Fibroblast of skin of right quadriceps (primary cell): ENCODE measurements around the gene GREB1L.
A peak's percentile ranks its signal among the peaks of the same experiment; 100 is the strongest.
"Not testable (repeated sequence)": the region's sequence is repeated elsewhere in the genome, so short reads cannot be mapped to it uniquely, and the experiment has no call there.

Source experiments
- DNase-seq: peaks from one replicate; pipeline ENCODE4 v3.0.0-alpha.2; 2013

Gene GREB1L

DNA sequence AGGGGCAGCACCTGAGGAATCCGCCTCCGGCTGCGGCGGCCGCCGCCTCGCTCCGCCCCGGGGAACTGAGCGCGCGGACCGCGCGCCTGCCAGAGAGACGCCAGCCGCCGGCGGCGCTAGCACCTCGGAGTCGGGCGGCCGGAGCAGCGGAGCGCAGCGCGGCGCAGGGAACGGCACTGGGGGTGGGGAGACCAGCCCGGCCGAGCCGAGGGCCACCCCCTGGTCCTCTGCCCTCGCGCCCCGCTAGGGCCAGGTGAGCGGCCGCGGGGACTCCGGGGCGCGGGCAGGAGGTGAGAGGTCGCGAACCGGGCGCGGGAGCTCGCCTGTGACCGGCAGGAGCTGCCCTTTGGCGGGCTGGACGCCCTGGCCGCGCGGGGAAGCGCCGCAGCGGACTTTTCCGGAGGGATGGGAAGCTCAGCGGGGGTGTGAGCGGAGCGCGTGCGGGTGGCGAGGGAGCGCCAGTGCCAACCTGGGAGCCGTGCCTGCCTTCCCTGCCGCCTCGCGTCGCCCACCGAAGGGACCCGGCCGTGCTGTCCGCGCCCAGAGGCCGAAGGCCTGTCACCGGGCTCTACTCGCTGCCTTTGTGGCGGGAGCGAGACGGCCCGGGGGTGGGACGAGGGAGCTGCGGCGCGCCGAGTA lies at the start of gene GREB1L:
Gene GREB1L, plus strand, starts transcription at position 92 of the 639 bp plus-strand sequence. CDS start 141,287 bp downstream, outside the sequence.
- peak; percentile 17 for DNase-seq

DNA sequence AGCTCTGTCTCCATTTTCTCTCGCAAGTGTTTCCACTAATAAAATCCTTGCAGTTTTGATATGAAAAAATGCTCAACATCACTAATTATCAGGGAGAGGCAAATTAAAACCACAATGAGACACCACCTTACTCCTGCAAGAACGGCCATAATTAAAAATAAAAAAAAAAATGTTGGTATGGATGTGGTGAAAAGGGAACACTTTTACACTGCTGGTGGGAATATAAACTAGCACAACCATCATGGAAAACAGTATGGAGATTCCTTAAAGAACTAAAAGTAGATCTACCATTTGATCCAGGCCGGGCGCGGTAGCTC lies 49.8 kb upstream of the GREB1L start:
- DNase-seq, result no peak

DNA sequence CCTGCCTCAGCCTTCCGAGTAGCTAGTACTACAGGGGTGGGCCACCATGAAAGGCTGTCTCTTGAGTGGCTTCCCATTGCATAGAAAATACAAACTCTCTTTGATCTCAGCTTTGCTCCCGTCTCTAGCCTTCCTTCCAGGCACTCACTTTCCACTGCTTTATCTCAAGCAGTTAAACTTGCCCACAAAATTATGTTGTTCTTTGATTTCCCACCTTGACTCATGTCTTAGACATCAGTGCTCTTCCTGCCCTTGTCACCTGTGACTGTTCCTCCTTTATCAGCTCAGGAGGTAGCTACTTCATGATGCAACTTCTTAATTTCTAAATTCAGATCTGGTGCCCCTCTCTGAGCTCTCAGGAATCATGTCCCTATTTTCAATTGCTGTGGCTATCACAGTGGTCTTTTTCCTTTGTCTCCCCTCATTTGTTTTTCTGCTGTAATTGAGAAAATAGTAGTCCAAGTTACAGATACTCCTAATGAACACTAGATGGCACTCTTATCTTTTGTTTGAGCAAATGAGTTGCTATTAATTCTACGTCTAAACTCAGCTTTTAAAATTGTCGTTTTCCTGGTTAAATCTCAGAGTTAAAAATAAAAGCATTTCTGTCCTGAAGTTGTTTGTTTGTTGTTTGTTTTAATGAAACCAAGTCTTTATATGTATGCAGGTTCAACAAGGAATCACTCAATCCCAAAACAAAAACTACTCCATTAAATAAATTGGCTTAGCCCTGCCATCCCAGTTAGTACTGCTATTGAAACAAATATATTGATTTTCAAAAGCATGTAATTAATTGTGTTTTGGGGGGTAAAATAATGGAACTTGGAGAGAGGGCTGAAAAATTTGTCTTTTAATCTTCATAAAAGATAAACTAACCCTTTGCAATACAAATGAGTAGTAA lies 46.9 kb upstream of the GREB1L start:
- peak; percentile 35 for DNase-seq

DNA sequence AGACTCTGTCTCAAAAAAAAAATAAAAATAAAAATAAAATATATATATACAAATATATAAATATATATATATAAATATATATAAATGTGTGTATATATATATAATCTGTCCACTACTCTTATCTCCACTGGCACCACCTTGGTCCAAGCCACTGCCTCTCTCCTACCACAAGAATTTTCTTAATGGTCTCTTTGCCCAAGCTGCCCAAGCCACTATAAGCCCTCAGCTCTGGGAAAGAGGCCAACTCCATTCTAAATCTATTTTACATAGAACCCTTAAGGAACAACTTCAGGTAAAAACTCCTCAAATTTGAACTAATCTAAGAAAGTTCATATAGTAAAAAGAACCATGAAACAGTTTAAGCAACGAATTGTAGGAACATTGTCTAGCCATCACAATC lies 45.6 kb upstream of the GREB1L start:
- DNase-seq, result no peak

DNA sequence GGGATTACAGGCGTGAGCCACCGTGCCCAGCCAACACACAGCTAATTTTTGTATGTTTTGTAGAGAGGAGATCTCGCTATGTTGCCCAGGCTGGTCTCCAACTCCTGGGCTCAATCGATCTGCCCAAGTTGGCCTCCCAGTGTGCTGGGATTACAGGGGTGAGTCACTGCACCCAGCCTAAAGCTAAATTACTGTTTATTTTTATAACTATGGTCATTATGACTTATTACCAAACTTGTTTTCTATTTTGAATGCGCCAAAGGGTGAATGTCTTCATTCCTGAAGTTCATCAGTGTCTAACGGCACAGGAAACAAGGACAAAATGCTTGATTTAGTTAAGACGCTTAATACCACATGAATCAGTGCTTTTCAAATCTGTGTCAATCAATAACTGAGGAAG lies 38.9 kb upstream of the GREB1L start:
- no peak for DNase-seq

DNA sequence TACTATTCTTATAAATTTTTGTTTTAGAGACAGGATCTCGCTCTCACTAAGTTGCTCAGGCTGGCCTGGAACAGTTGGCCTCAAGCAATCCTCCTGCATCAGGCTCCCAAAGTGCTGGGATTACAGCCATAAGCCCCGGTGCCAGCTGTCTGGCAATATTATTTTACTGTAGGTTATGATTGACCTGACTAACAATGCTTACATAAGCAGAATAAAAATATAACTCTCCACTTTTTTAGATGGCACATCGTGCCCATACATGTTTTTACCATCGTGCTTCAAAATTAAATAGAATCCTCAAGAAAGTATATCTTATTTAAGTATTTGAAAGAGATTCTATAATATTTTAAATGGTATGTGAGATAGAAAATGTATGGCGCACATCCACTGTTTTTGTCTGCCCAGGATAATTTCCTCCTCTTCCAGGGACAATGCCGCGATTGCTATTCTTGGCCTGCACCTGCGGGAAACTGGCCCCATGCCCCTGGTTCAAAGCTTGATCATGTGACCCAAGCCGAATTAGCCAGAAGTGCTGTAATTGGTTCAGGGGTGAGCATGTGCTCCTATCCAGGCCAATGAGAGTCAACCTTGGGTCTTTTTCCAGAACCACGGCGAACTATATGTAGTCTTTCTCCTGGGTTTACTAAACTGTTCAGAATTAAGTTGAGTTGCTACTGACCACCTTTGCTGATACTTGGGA lies 38.3 kb upstream of the GREB1L start:
- no peak for DNase-seq

DNA sequence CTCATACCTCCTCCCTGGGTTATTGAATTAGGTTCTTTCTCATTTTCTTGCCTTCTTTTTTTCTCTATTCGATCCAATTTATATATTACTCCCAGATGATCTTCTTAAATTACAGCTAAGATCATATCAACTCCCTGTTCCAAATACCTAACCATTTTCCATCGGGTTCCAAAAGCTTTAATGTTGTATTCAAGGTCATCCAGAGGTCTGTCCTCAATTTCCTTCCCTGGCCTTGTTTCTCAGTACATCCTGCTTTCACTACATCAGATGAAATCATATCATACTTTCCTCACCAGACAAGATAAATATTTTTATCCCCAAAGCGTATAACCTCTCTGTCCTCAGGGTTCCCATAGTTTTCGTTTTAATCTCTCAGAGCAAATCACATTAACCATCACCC lies 36.3 kb upstream of the GREB1L start:
- no peak for DNase-seq

DNA sequence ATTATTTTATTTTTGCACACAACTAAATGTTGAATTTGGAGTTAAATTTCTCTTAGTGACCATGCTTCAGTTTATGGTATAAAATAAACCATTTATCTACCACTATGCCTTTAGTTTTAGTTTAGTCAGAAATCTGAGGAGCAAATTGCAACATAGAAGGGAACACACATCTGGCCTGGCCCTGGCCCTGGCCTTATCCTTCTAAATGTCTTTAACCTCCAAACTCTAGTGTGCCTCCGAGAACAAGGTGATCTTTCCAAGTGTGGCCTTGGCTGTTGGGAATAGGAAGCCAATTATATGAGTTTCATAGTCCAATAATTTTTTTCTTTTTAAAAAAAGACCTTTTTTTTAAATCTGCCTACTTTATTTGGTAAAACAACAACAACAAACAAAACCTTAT lies 31.8 kb upstream of the GREB1L start:
- DNase-seq, result no peak

DNA sequence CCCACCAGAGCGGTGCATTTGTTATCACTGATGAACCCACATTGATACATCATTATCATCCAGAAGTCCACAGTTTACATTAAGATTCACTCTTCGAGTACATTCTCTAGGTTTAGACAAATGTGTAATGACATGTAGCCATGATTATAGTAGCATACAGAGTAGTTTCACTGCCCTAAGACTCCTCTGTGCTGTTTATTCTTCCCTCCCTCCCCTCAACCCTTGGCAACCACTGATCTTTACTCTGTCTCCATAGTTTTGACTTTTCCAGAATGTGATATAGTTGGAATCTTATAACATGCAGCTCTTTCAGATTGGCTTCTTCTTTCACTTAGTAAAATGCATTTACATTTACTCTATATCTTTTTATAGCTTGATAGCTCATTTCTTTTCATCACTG lies 31.2 kb upstream of the GREB1L start:
- DNase-seq, result no peak

DNA sequence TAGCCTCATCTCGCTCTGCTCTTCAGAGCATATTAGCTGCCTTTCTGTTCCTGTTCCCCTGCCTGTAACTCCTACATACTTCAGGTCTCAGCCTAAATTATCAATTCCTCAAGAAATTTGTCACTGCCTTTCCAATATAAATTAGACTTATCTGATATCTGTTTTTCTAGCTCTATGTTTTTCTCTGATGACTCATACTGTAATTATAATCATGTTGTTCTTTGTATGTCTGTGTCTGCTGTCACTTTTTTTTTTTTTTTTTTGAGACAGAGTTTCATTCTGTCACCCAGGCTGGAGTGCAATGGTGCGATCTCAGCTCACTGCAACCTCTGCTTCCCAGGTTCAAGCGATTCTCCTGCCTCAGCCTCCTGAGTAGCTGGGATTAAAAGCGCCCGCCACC lies 27.6 kb upstream of the GREB1L start:
- DNase-seq, result not testable (repeated sequence)

DNA sequence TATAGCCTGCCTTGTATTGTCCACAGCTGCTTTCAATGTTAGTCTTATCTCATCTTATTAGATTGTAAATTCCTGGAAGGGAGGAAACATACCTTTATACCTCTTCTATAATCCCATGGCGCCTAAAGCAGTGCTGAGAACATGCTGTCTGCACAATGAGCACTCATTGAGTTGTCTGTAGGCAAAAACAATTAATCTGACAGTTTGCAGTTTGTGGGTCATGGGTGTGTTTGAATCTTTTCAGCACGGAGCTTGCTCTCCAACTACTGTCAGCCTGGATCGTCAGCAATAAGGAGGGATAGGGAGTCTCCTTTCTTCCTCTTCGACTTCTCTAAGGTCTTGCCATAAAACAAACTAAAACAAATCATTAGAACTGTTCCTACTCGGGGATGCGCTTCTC lies 26.5 kb upstream of the GREB1L start:
- no peak for DNase-seq

DNA sequence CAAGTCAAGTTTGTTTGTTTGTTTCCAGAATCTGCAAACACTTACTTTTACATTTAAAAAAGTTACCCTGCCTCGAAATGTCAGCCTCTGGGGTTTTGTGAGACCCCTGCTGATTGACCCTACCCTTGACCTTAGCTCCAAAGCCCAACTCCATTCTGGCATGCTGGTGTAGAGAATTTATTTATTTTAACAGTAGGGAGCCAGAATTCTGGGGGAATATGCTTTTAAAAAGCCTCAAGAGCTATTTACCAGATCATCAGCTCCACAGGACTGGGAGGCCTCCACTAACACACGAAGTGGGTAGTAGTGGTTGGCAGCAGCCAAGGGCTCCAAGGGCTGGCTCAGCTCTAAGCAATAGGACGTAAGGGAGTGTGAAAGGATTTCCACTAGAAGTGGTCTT lies 23.2 kb upstream of the GREB1L start:
- DNase-seq, result no peak

DNA sequence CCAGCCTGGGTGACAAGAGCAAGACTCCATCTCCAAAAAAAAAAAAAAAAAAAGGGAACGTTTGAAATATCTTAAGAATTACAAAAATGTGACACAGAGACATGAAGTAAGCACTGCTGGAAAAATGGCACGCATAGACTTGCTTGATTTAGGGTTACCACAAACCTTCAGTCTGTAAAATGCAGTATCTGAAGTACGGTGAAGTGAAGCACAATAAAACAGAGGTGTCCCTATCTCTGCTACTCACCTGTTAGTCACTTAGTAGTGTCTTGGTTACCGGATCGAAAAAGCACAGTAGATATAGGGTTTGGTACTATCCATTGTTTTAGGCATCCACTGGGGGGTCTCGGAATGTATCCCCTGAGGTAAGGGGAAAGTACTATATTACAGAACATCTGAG lies 11.6 kb upstream of the GREB1L start:
- no peak for DNase-seq

DNA sequence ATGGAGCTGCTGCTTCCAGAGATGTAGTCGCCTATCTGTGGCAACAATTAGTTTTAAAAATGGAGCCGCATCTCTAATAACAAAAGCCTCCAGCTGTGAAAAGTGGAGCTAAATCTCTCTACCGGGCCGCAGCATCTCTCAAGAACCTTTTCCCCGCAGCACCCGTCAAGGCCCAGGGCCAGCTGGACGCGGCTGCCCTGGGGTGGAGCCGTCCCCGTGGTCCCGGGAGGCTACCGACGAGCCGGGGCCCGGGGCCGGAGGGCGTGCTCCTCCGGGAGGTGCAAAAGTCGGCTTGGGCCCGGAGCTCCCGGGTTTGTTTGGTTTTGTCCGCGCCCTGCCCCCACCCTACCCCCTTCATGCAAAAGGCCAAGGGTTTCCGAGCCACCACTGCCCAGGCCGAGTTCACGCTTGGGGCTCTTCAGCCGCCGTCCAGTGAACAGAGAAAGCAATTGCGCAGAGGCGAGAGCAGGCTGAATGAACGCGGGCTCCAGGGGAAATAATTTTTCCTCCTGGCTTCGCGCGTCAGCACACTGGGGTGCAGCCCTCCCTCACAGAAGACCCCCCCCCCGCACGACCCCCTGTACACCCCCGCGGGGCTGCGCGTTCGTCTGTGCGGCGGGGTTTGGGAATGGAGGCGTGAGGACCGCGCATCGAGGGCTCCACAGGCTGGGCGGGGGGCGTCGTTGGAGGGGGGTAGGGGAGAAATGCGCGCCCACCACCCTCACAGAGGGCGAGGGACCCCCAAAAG lies 557 bp upstream of the GREB1L start:
- no peak for DNase-seq

DNA sequence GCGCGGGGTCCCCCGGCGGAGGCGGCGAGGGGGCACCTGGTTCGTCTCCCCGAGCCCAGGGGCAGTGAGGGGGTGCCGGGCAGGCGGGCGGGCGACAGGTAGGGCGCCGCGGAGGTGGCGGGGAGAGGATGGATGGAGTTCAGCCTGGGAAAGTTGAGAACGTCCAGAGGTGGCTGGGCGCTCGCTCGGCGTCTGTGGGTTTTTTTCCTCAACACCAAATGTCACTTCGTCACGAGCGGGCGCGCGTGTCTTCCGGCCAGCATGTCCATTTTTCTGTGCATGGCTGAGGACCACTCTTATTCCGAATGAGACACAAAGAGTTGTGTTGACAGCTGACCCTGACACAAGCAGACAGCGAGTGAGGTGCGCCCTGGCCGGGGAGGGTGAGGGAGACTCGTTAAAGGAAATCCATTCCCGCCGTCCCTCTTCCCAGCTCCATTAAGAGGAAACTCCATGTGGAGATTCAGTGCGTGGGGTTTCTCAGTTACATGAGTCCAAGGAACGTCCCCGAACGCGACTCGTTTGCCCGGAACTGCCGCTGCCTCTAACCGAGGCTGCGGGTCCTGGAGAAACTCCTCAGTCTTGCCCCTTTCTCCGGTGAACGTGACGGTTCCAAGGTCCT lies 859 bp downstream of the GREB1L start:
- no peak for DNase-seq

DNA sequence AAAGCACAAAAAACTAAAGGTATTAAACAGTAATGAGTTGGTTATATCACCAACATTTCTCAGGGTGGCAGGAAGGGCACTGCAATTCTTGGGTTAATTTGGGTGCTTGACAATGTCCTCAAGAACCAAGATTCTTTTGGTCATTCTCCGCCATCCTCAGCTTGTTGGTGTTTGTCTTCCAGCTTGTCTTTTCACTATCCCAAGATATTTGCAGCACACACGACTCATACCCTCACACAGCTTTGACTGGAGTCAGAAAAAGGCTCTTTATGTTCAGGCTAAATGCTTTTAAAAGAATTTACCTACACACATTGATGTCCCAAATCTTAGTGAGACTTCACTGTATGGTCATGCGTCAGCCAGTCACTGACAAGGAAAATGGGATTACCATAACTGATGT lies 12.5 kb downstream of the GREB1L start:
- DNase-seq, result no peak

DNA sequence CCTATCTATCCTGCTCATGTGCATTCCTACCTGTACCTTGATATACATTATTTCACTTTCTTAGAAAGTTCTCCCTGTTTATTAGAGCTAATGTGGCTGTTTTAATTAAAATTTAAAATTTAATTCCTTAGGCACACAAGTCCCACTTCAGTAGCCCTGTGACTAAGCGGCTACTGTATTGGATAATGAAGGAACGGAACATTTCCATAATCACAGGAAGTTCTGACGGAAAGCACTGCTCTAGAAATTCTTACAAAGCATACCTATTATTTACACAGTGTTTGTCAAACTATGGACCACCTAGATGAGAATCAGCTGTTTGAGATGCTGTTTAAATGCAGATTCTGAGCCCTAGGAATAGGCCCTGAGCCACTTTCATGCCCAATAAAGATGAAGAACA lies 13.2 kb downstream of the GREB1L start:
- no peak for DNase-seq

DNA sequence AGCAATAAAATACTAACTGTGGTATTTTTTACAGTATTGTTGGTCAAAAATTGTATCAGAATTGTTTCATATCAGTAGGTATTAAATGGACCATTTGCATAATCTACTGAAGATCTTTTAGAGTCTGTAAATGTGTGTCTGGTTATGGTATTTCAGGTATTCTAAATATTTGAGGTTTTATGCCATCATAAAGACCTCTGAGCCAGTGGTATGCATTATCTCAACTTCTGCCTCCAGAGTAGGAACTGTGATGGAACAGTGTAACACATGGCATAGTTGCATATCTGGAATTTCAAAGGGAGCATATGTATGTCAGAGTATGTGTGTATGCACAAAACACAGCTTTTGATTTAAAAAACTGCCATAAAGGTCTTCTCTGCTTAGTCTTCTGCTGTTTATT lies 15.4 kb downstream of the GREB1L start:
- peak; percentile 7 for DNase-seq

DNA sequence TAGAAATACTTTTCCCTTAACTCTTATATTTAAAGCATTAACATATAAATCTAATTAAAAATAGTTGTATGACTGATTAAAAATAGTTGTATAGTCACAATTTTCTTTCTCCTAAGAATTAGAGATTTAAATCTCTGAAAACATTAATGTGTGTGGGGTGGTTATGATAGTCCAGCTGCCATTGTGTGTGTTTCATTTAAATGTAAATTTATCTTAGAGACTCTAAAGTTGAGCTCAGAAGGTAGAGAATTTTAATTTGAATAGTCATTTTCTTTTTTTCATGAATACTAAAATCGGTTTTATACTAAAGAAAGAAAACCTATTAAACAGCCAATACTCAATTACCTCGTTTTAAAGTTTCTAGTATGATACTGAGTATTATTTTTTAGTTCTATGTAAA lies 18.6 kb downstream of the GREB1L start:
- DNase-seq, result no peak

DNA sequence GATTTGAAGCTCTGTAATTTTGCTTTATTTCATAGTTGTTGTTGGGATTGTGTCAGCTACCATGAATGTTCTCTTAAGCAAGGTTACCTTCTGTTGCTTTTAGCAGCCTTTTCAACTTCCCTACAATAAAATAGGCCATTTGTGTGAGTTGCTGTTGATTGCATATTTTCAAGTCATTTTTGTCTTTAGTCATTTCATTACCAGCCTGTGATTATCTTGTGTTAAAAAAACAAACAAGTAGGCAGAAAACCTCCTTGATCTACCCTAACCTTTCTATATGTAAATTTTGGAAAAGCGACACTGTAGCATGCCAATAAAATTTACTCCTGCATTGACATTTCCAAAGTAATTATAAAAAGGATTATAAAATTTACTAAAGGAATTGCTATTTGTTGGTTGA lies 19.3 kb downstream of the GREB1L start:
- DNase-seq, result no peak

DNA sequence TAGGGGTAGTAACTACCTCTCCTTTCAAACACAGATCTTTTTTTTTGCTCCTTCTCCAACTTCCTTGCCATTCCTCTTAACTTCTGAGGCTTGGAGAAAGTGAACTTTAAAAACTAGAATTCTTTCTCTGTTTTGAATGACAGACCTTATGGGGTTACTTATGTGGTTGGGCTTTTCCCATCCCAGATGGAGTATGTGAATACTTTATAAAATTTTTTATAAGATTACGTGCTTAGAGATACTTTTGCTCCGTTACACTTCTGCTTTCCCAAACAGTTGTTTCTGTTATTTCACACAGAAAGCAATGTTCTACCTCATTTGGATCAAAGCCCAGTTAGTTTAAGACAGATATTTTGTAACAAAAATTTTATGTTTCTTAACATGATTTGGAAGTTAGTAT lies 20.2 kb downstream of the GREB1L start:
- DNase-seq, result no peak

DNA sequence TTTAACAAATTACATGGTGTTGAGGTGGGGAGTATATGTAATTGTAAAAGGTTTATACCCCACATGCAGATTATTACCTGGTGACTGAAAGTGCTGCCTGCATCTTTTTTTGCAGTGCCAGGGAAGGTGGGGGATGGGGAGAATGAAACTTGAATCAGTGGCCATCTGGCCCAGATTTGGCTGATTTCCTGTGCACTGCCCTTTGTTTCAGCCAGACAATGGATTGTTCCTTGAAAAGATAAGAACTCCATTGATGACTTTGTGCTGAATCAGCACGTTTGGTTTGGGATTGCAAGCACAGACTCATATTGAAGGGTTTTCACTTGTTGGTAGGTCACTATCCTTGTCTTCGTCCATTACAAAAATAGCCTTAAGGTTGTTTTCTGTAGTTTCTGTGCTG lies 20.9 kb downstream of the GREB1L start:
- no peak for DNase-seq

DNA sequence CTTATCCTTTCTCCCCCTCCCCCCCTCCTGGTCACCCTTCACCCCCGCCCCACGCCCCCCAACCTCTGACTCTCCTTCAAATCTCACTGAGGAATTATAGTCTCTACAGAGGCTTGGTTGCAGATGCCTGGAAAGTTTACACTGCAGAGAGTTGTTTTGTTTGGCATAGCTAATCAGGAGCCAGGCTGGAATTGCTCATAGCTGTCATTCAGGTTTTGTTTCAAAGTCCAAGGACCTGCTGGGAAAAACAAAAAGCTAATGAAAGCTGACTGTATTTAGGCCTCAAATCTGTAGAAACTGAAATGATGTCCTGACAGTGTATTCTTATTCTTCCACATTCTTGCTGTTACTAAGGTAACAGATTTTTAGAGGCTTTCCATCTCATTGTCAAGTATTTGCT lies 22.6 kb downstream of the GREB1L start:
- DNase-seq, result no peak
